Large intestine (tissue), 3 donors: ENCODE data around the gene SCIMP. TPM values are rescaled to one million over a fixed set of nuclear protein-coding genes. Genes with fewer than 3 reads are reported as not detected.
"Not testable (repeated sequence)": the region's sequence is repeated elsewhere in the genome, so short reads cannot be mapped to it uniquely, and the experiment has no call there.

ENCODE experiments used
- DNase-seq, 2 donors: peaks; one replicate each; pipeline versions ENCODE4 v3.0.0 to v3.0.0-alpha.2; 2013
- H3K27ac ChIP-seq: one replicate; pipeline ENCODE4 v1.5.1; 2013; ENCODE audit warnings: low read length
- H3K27me3 ChIP-seq: 2 replicates; pipeline ENCODE4 v1.6.1; 2013; ENCODE audit warnings: low read length; ENCODE audit not compliant: control insufficient read depth, insufficient read depth
- H3K36me3 ChIP-seq: 2 replicates; pipeline ENCODE4 v1.6.1; 2013; ENCODE audit warnings: low read length; ENCODE audit not compliant: control insufficient read depth, insufficient read depth
- H3K4me1 ChIP-seq: one replicate; pipeline ENCODE4 v1.6.1; 2013; ENCODE audit warnings: low read length; ENCODE audit not compliant: control insufficient read depth, insufficient read depth
- H3K4me3 ChIP-seq: one replicate; pipeline ENCODE4 v1.5.1; 2013; ENCODE audit warnings: low read length
- H3K9me3 ChIP-seq: one replicate; pipeline ENCODE4 v1.6.1; 2013; ENCODE audit warnings: mild to moderate bottlenecking, low read depth, low read length, moderate library complexity; ENCODE audit not compliant: control insufficient read depth
- WGBS: methylation state at CpG from one replicate; pipeline ENCODE4 v1.1.5; 2013; ENCODE audit warnings: low lambda C conversion rate; ENCODE audit not compliant: insufficient coverage; 5-methylcytosine and 5-hydroxymethylcytosine counted together
- polyA plus RNA-seq: library from polyadenylated mRNA; unstranded; fragments of 120-200 nt; gene quantifications from one replicate; pipeline ENCODE4 v1.2.1, GENCODE V29; 2013

The SCIMP gene
- polyA plus RNA-seq, 1 donor = 4.1 TPM

- H3K4me1 ChIP-seq = peaks cover 6% of the 10 kb centered on the region
- H3K27ac ChIP-seq = peak within 1 kb of the TSS; percentile 61
- peaks cover 12% of the 10 kb centered on the region for H3K36me3 ChIP-seq
- no peaks in the 10 kb centered on the region for H3K27me3 ChIP-seq
- H3K4me3 ChIP-seq = peak within 1 kb of the TSS; percentile 90
- DNase-seq = peak; percentile 97 to 98
- peaks cover 19% of the 10 kb centered on the region for H3K9me3 ChIP-seq
- WGBS = no CpG with 5 or more reads among the region's 82 CpGs
Measured at GRCh38 chr17:5191541-5192417, 42.9 kb downstream of the SCIMP start, which contains the start of gene ZNF594. ZNF594 (minus strand) TSS chr17:5191868; CDS start chr17:5184256, 7,612 bp downstream.

DNA sequence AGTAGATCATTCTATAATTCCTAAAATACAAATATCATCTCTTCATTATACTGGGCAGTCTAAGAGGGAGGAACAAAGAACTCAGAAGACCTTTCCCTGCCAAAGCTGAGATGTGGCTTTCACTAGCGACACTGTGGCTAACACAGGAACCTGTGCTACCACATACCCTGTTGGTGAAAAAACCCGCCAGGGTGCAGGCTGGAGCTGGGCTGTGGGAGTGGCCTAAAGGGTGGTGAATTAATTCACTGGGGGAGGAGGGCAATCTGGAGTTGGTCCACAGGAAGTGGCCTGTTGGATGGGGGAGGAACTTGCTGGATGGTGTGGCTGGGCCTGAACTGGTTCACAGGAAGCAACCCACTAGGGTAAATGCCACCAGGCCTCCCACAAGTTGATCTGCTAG, 50.4 kb downstream of the SCIMP start:
- H3K4me1 ChIP-seq = no peaks in the 10 kb centered on the region
- H3K27ac ChIP-seq = no peak overlapping the region
- H3K27me3 ChIP-seq = no peaks in the 10 kb centered on the region
- H3K36me3 ChIP-seq = peaks cover 7% of the 10 kb centered on the region
- no CpG with 5 or more reads among the region's 2 CpGs for WGBS
- DNase-seq = no peak
- no peak overlapping the region for H3K4me3 ChIP-seq
- peaks cover 57% of the 10 kb centered on the region for H3K9me3 ChIP-seq

GRCh38 chr17:5183410-5183793, 51.3 kb downstream of the SCIMP start:
- DNase-seq = no peak
- peaks cover 58% of the 10 kb centered on the region for H3K9me3 ChIP-seq

GRCh38 chr17:5182597-5183409, 51.9 kb downstream of the SCIMP start:
- DNase-seq = no peak
- Histone ChIP-seq H3K4me1 (no peaks in the 10 kb centered on the region), H3K9me3 (peaks cover 55% of the 10 kb centered on the region), H3K4me3 (no peak overlapping the region), H3K36me3 (peaks cover 4% of the 10 kb centered on the region), H3K27me3 (no peaks in the 10 kb centered on the region), H3K27ac (no peak overlapping the region)
- WGBS = no CpG with 5 or more reads among the region's 6 CpGs

More at GRCh38 chr17:5183410-5183793, 51.3 kb downstream of the SCIMP start:
- Histone ChIP-seq H3K4me1 (no peaks in the 10 kb centered on the region), H3K36me3 (peaks cover 4% of the 10 kb centered on the region), H3K4me3 (no peak overlapping the region), H3K27ac (no peak overlapping the region), H3K27me3 (no peaks in the 10 kb centered on the region)

GRCh38 chr17:5181509-5182305, 53.0 kb downstream of the SCIMP start:
- H3K36me3 ChIP-seq = no peaks in the 10 kb centered on the region
- H3K4me3 ChIP-seq = no peak overlapping the region
- DNase-seq = no peak
- H3K9me3 ChIP-seq = peaks cover 63% of the 10 kb centered on the region
- H3K27ac ChIP-seq = no peak overlapping the region
- no peaks in the 10 kb centered on the region for H3K27me3 ChIP-seq
- no CpG with 5 or more reads among the region's 10 CpGs for WGBS
- H3K4me1 ChIP-seq = no peaks in the 10 kb centered on the region

DNA sequence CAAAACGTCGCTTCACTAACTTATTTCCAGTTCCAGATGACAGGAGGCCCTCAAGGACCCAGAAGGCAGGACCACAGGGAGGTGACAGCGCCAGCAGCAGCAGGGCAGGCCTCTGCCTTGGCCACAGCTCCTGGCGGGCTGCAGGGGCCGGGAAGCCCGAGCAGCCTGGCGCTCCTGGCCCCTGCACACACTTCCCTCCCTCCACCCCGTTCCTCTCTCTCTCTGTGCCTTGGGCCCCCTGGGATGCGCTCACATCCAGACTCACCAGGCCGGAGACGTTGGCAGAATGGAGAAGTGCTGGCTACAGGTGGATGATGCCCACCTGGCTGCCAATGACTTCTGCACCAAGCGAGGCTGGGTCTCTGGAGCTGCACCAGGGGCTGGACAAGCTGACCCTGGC, 55.7 kb downstream of the SCIMP start:
- no peaks in the 10 kb centered on the region for H3K27me3 ChIP-seq
- no peak overlapping the region for H3K27ac ChIP-seq
- no peak for DNase-seq
- H3K4me1 ChIP-seq = no peaks in the 10 kb centered on the region
- no peak overlapping the region for H3K4me3 ChIP-seq
- WGBS = no CpG with 5 or more reads among the region's 12 CpGs
- H3K36me3 ChIP-seq = peaks cover 7% of the 10 kb centered on the region
- H3K9me3 ChIP-seq = peaks cover 51% of the 10 kb centered on the region

- not testable (repeated sequence) for H3K4me3 ChIP-seq, H3K27ac ChIP-seq, H3K36me3 ChIP-seq, H3K27me3 ChIP-seq, DNase-seq, H3K4me1 ChIP-seq
- 100% methylated on average over 1 of the region's 7 CpGs for WGBS
- H3K9me3 ChIP-seq = peaks cover 24% of the 10 kb centered on the region
Measured at GRCh38 chr17:5175027-5175426, 59.6 kb downstream of the SCIMP start.

DNA sequence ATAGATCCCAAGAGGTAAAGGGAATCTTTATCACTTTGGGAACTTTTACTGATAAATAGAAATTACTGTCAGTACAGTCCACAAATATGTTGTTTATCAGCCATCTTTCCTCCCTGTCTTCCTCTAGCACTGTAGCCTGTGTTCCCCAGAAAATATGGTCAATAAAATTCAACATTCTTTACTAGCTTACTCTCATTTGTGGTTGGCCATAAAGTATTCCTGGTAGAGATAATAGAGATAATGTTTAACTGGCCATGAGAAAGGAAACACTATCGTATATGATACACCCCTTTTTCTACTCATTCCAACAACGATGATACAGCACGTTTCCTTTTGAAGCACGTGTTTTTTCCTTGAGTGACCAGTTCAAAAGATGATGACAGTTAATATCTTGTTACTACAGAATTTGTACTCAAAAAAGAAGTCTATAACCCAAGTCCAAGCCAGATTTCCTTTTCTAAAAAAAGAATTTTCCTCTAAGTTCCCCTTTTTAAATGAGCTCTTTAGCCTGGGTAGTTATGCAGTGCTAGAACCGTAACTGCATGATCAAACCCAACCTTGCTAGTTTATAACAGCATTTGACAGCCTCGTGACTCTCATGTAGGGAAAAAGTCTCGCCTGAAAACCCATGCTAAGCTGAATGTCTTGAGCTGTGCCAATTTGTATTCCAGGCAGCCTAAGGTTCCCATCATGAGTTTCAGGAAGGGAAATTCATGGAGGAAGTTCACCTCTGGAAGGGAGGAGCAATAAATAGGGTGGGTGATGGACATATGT, 68.7 kb downstream of the SCIMP start:
- not testable (repeated sequence) for H3K27ac ChIP-seq, H3K4me1 ChIP-seq, H3K36me3 ChIP-seq, H3K9me3 ChIP-seq, H3K4me3 ChIP-seq, H3K27me3 ChIP-seq
- WGBS = no CpG with 5 or more reads among the region's 7 CpGs
- peak; percentile 3 to 27 for DNase-seq

- H3K4me3 ChIP-seq = no peak overlapping the region
- H3K27me3 ChIP-seq = no peaks in the 10 kb centered on the region
- H3K36me3 ChIP-seq = no peaks in the 10 kb centered on the region
- no peaks in the 10 kb centered on the region for H3K9me3 ChIP-seq
- WGBS = no CpG with 5 or more reads among the region's 6 CpGs
- no peak overlapping the region for H3K27ac ChIP-seq
- DNase-seq = no peak
- no peaks in the 10 kb centered on the region for H3K4me1 ChIP-seq
Measured at GRCh38 chr17:5164436-5164835, 70.2 kb downstream of the SCIMP start.
